Activated CD8-positive, alpha-beta memory T cell treated with anti-CD3 and anti-CD28 coated beads, Interleukin-2, amount 10 ng/mL, durations not matched to agents 7 days and 5 days (primary cell): ENCODE measurements around the gene SSBP3. TPM values are rescaled to one million over a fixed set of nuclear protein-coding genes. Genes with fewer than 3 reads are reported as not detected.

Experiments
- ATAC-seq: fragments of 150-1000 bp; cut with Tn5 transposase; one replicate; pipeline ENCODE4 v1.10.0; 2021; ENCODE audit warnings: moderate library complexity
- CTCF ChIA-PET: fragments of 350-600 bp; sonication (Branson Sonifier 250); formaldehyde crosslinking; loops from one replicate; lab custom pipeline; 2021; ENCODE audit warnings: antibody characterized with exemption; lab: Charles Lee
- DNase-seq: peaks from one replicate; pipeline ENCODE4 v3.0.0-alpha.2; 2020
- H3K27ac Mint-ChIP-seq: one replicate; pipeline ENCODE4 v1.8.0; 2021; ENCODE audit warnings: mild to moderate bottlenecking, mixed read lengths
- H3K27me3 Mint-ChIP-seq: one replicate; pipeline ENCODE4 v1.8.0; 2021; ENCODE audit warnings: mixed read lengths
- H3K36me3 Mint-ChIP-seq: one replicate; pipeline ENCODE4 v1.8.0; 2021; ENCODE audit warnings: mild to moderate bottlenecking, mixed read lengths
- H3K4me1 Mint-ChIP-seq: one replicate; pipeline ENCODE4 v1.8.0; 2021; ENCODE audit warnings: mixed read lengths
- H3K4me3 Mint-ChIP-seq: one replicate; pipeline ENCODE4 v1.8.0; 2021; ENCODE audit warnings: mild to moderate bottlenecking, moderate library complexity, mixed read lengths
- H3K9me3 Mint-ChIP-seq: one replicate; pipeline ENCODE4 v1.8.0; 2022; ENCODE audit warnings: low read depth, mixed read lengths
- total RNA-seq, 2 experiments: library from RNA; stranded (reverse); gene quantifications; one replicate each; pipeline ENCODE4 v1.2.3, GENCODE V29; 2021

The SSBP3 gene
- total RNA-seq, 2 experiments from 2014 or later, result 88.7 to 116 TPM

DNA sequence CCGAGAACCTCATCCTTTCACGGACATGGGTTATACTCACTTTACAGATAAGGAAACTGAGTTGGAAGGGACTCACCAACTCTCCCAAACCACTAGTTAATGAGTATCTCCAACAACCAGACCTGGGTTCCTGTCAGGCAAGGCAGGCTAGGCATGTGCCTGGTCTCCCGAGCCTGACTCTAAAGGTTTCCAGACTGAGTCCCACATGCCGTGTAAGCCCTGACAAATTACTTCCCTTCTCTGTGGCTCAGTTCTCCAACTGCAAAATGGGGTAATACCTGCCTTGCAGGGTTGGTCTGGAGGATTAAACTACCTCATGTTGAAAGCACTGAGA, 34.3 kb downstream of the SSBP3 start:
- no peak for DNase-seq
- Mint-ChIP-seq H3K9me3 (no peaks in the 10 kb centered on the region), H3K27ac (no peak overlapping the region), H3K36me3 (peaks cover 7% of the 10 kb centered on the region), H3K27me3 (no peaks in the 10 kb centered on the region), H3K4me3 (no peak overlapping the region), H3K4me1 (peaks cover 22% of the 10 kb centered on the region)
- CTCF ChIA-PET, result no interaction called here
- no peak for ATAC-seq

DNA sequence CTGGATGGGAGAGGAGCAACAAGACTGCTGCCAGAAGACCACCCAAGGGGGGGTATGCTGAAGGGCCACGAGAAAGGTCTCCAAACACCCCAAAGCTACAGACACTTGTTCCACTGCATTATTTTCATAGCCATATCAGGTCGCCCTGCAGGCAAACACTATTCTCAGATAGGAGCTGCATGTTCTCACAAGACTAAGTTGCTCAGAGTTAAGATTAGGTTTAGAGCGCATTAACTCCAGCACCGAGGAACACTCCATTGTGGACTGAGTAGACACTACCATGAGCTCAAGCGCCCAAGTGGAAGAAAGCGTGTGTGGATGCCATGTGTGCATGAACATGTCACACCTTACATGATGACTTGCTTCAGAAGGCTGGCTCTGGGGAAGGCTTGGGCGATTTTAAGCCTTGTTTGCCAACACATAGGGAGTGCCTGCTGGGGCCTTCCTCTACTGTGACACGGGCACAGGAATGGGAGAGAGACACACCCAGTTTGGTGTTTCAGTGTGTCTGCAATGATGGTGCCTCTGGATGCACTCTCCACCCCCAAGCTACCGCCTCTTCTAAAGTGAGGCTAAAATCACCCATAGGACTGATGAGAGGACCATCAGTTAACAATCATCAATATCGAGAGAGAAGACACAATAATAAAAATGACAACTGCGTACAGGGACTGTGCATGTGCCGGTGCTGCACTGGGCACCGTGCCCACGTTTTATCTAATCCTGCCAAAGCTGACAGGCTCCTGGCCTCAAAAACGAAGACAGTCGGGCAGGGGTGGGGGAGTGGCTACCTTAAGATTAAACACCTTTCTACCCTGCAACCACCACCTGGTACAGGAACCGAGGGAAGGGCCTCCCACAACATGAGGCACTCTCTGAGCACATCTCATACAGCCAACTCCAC, 34.9 kb downstream of the SSBP3 start:
- H3K4me3 Mint-ChIP-seq, result no peak overlapping the region
- DNase-seq (no peak), ATAC-seq (no peak)
- H3K36me3 Mint-ChIP-seq, result peaks cover 7% of the 10 kb centered on the region
- no peaks in the 10 kb centered on the region for H3K27me3 Mint-ChIP-seq
- no peak overlapping the region for H3K27ac Mint-ChIP-seq
- peaks cover 15% of the 10 kb centered on the region for H3K4me1 Mint-ChIP-seq
- CTCF ChIA-PET, result interaction anchor here (1.0 kb wide), 1 partner anchor 13 kb away, joined by 3 read pairs; no protein-coding TSS in a partner anchor
- no peaks in the 10 kb centered on the region for H3K9me3 Mint-ChIP-seq

DNA sequence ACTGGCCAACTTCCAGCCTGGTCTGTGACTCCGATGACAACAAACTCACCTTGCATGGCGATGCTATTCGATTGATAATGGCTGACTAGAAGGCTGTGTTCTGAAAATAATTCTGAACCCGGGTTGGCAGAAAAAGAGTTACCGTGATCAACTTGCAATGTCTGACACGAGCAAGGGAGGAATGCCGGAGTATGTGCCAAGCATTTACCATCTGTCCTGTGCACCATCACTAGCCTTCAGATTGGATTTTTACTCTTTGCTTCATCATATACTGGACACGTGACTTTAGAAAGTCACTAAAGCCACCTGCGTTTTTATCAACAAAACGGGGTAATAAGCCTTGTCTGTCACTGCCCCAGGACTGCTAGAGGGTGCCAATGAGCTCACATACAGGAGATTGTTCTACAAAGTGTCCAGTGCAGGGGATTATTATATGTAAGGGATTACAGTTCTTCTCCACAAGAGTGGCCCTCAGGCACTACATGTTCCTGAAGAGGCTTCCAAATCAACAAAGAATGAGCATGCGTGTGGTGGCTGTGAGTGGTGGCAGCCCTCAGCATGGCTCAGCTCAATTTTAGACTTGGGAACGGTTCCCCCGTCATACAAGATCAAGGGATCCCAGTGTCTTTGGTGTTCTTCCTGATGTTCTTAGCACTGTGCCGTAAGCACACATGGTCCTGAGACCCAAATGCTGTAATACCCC, 35.8 kb downstream of the SSBP3 start:
- ATAC-seq (no peak), DNase-seq (no peak)
- CTCF ChIA-PET, result interaction anchor here (1.0 kb wide), 1 partner anchor 14 kb away, joined by 3 read pairs; no protein-coding TSS in a partner anchor
- Mint-ChIP-seq H3K4me1 (peaks cover 12% of the 10 kb centered on the region), H3K9me3 (no peaks in the 10 kb centered on the region), H3K27me3 (no peaks in the 10 kb centered on the region), H3K36me3 (peaks cover 7% of the 10 kb centered on the region), H3K27ac (no peak overlapping the region), H3K4me3 (no peak overlapping the region)

DNA sequence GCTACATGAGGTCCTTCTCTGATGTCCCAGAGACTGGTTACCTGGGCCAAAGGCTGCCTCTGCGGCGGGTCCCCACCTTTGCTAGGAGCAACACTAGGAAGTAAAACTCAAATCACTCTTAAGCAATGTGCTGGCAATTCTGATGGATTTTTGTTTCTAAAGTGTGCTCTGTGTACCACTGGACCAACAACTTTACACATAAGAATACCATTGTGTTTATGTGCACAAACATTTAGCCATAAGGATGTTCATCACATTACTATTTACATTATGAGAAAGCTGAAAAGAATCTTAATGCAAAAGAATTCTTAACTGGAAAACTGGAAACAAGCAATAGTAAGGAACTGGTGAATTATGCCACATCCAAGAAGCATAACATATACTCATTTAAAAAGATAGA, 38.6 kb downstream of the SSBP3 start:
- ATAC-seq (no peak), DNase-seq (no peak)
- no peak overlapping the region for H3K27ac Mint-ChIP-seq
- H3K9me3 Mint-ChIP-seq, result no peaks in the 10 kb centered on the region
- H3K36me3 Mint-ChIP-seq, result peaks cover 7% of the 10 kb centered on the region
- no peaks in the 10 kb centered on the region for H3K27me3 Mint-ChIP-seq
- H3K4me3 Mint-ChIP-seq, result no peak overlapping the region
- CTCF ChIA-PET, result no interaction called here
- H3K4me1 Mint-ChIP-seq, result peaks cover 7% of the 10 kb centered on the region

DNA sequence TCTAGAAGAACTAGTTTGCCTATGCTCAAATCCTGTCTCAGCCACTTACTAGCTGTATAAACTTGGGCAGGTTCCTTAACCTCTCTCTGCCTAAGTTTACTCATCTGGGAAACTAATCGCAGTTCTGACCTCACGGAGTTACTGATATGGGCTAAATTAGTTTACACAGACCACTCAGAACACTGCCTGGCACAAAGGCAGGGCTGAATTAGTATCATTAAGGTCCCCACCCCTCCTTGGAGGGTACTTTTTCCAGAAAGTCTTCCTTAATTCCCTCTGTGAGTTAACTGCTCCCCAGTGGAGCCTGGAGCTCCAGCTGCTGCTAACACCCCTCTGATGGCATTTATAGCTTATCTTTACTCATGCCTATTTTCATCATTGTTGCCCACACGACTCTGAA, 40.3 kb downstream of the SSBP3 start:
- CTCF ChIA-PET, result interaction anchor here (1.4 to 1.7 kb wide), 2 partner anchors 103 to 184 kb away, joined by 3 to 4 read pairs; no protein-coding TSS in a partner anchor
- Mint-ChIP-seq H3K36me3 (peaks cover 7% of the 10 kb centered on the region), H3K27ac (no peak overlapping the region), H3K4me1 (peaks cover 14% of the 10 kb centered on the region), H3K27me3 (no peaks in the 10 kb centered on the region), H3K4me3 (no peak overlapping the region), H3K9me3 (no peaks in the 10 kb centered on the region)
- ATAC-seq, result no peak
- DNase-seq, result no peak

DNA sequence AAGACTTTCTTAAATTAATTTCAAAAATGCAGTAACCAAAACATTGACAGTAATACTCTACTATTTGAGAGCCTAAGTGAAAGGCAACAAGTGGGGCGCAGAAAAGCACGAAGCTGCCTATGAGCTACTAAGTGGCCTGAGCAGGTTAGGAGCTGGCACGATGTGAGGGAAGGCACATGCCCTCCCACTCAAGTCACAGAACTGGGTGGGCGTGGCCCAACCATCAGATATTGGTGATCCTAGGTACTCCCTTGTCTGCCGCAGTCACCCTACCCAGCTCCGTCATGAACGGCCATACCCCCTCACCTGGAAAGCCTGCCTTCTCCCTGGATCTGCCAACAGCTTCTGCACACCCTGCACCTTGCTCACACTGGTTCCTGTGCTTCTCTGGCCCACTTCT, 40.8 kb downstream of the SSBP3 start:
- no peak overlapping the region for H3K27ac Mint-ChIP-seq
- H3K9me3 Mint-ChIP-seq, result no peaks in the 10 kb centered on the region
- CTCF ChIA-PET, result interaction anchor here (1.4 kb wide), 1 partner anchor 103 kb away, joined by 3 read pairs; no protein-coding TSS in a partner anchor
- DNase-seq (no peak), ATAC-seq (no peak)
- H3K4me3 Mint-ChIP-seq, result no peak overlapping the region
- peaks cover 7% of the 10 kb centered on the region for H3K36me3 Mint-ChIP-seq
- no peaks in the 10 kb centered on the region for H3K27me3 Mint-ChIP-seq
- peaks cover 17% of the 10 kb centered on the region for H3K4me1 Mint-ChIP-seq

DNA sequence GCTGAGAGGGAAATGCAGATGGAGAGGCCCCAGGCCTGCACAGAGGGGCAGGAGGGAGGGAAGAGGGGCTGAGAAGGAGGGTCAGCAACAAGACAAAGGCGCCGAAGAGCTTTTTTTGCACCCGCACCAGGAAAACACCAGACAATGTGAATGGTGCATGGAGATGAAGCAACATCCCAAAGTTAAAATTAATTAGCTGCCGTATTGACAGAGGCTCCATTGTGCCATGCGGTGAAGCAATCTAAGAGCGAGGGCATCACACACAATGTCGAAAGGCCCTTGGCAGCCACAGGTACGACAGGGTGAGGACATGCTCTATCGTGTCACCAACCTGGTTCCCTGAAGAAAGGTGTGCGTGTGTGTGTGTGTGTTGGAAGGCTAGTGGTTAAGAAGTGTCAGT, 41.2 kb downstream of the SSBP3 start:
- CTCF ChIA-PET, result interaction anchor here (1.4 kb wide), 1 partner anchor 103 kb away, joined by 3 read pairs; no protein-coding TSS in a partner anchor
- H3K4me3 Mint-ChIP-seq, result no peak overlapping the region

DNA sequence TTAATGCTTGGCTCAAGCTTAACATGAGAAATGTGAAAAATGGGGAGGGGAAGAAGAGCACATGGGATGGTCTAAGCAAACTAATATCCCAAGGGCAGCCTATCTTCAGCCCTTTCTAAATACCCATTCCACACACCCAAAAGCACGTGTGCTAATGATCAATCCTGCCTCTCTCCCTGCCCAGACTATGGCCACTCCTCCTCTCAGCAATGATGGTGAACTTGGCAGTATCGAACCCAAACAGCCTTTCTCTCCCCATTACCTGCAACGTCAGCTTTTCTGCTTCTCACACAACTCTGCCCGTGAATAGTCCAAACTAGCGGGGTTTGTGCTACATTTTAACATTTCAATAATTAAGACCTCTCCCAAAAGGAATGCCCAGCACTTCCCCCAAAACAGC, 41.6 kb downstream of the SSBP3 start:
- H3K27ac Mint-ChIP-seq, result no peak overlapping the region

More for the DNA sequence above, 41.2 kb downstream of the SSBP3 start:
- ATAC-seq, result no peak
- Mint-ChIP-seq H3K9me3 (no peaks in the 10 kb centered on the region), H3K27ac (no peak overlapping the region), H3K36me3 (peaks cover 5% of the 10 kb centered on the region), H3K27me3 (no peaks in the 10 kb centered on the region), H3K4me1 (peaks cover 21% of the 10 kb centered on the region)
- no peak for DNase-seq

DNA sequence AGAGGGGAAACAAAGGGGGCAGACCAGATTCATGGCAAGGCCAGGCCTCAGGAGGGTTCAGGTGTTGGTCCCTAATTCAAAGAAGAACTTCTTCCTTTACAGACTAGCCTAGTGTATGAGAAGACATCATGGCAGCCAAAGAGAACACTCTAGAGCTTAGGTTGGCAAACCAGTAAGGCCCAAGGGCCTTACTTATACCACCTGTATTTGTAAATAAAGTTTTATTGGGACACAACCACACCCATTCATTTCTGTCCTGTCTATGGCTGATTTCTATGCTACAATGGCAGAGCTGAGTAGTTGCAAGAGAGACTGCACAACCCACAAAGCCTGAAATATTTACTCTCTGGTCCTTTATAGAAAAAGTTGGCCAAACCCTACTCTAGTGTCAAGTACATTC, 42.3 kb downstream of the SSBP3 start:
- Mint-ChIP-seq H3K27me3 (no peaks in the 10 kb centered on the region), H3K36me3 (peaks cover under 1% of the 10 kb centered on the region), H3K27ac (no peak overlapping the region), H3K9me3 (no peaks in the 10 kb centered on the region), H3K4me1 (peaks cover 26% of the 10 kb centered on the region), H3K4me3 (no peak overlapping the region)
- DNase-seq, result no peak
- CTCF ChIA-PET, result interaction anchor here (1.1 kb wide), 1 partner anchor 164 kb away, joined by 3 read pairs; the partner anchor contains the start of genes CYB5RL and MRPL37
- no peak for ATAC-seq

More for the DNA sequence above, 41.6 kb downstream of the SSBP3 start:
- CTCF ChIA-PET, result interaction anchor here (1.1 to 1.4 kb wide), 2 partner anchors 102 to 165 kb away, joined by 3 read pairs; partner anchors contain the start of genes CYB5RL and MRPL37
- H3K36me3 Mint-ChIP-seq, result peaks cover 2% of the 10 kb centered on the region
- no peak overlapping the region for H3K4me3 Mint-ChIP-seq
- no peaks in the 10 kb centered on the region for H3K27me3 Mint-ChIP-seq
- ATAC-seq (no peak), DNase-seq (no peak)
- peaks cover 24% of the 10 kb centered on the region for H3K4me1 Mint-ChIP-seq
- no peaks in the 10 kb centered on the region for H3K9me3 Mint-ChIP-seq

DNA sequence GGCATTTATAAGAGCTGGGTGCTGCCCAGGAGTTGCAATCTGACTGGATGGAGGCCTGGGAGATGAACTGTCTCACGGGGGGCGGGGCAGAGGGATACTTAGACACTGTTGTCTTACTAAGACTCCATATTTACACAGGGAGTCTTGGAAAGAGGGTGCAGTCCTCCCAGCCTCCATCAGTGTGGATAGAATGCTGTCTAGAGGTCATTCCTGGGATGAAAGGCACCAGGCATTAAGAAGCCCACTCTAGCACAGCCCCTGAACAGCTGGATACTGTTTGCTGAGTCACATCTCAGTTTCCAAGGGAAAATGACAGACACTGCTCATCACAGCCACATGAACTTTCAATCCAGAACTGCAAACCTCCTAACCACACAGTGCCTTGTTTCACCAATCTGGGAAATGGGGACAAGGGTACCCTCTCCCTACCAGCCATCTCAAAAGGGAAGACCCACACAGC, 43.3 kb downstream of the SSBP3 start:
- Mint-ChIP-seq H3K4me3 (no peak overlapping the region), H3K27ac (no peak overlapping the region), H3K4me1 (peaks cover 28% of the 10 kb centered on the region), H3K27me3 (no peaks in the 10 kb centered on the region), H3K36me3 (peaks cover 6% of the 10 kb centered on the region), H3K9me3 (no peaks in the 10 kb centered on the region)
- DNase-seq (no peak), ATAC-seq (no peak)
- CTCF ChIA-PET, result no interaction called here

DNA sequence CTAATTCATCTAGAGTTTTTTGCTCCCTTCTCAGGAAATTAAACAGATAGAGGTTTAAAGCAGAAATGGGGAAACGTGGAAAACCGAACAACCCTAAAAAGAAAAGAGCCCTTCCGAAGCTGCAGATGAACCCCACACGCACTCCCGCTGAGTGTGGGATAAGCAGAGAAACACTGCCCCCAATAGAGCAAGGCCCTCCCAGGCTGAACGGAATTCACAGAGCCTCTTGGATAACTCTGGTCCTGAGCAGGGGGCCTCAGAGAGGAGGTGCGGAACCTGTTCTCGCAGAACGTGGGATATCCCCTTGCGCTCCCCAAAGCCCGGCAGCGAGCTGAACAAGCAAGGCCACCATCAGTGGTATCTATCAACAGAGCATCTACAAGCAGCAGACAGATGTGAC, 44.9 kb downstream of the SSBP3 start:
- H3K27me3 Mint-ChIP-seq, result no peaks in the 10 kb centered on the region
- no peaks in the 10 kb centered on the region for H3K9me3 Mint-ChIP-seq
- CTCF ChIA-PET, result interaction anchor here (1.5 to 2.0 kb wide), 2 partner anchors 126 to 128 kb away, joined by 4 to 13 read pairs; no protein-coding TSS in a partner anchor
- peaks cover 6% of the 10 kb centered on the region for H3K36me3 Mint-ChIP-seq
- no peak overlapping the region for H3K27ac Mint-ChIP-seq
- ATAC-seq, result no peak
- no peak for DNase-seq
- H3K4me3 Mint-ChIP-seq, result no peak overlapping the region
- peaks cover 41% of the 10 kb centered on the region for H3K4me1 Mint-ChIP-seq

DNA sequence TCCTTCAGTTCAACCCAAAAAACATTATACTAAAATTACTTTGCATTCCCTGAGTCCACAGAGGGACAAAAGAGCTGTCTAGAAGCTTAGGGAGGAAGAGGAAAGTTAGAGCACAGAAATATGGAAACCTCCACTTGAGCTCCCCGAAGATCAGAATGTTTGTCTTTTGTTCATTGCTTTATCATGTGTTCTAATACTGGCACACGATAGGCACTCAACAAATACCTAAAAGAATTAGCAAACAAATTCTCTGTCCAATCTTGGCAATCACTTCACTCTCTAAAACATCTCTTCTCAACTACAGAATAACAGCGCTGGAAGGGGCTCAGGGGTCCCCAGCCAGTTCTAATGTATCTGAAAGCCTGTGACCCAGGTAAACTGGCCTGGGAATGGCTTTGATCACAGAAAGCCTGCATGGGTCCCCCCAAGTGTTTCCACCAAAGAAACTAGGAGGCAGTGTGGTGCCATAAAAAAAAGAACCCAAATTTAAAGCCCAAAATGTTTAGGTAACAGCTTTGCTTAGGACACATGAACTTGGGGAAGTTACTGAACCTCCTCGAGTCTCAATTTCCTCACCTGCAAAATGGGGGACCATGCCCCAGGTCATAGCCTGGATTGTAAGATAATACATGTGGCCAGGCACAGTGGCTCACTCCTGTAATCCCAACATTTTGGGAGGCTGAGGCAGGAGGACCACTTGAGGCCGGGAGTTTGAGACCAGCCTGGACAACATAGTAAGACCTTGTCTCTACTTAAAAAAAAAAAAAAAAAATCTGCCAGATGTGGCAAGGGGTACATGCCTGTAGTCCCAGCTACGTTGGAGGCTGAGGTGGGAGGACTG, 45.8 kb downstream of the SSBP3 start:
- CTCF ChIA-PET, result interaction anchor here (1.3 to 2.0 kb wide), 3 partner anchors 8 to 129 kb away, joined by 3 to 13 read pairs (median 4); no protein-coding TSS in a partner anchor
- H3K27me3 Mint-ChIP-seq, result no peaks in the 10 kb centered on the region
- peaks cover 6% of the 10 kb centered on the region for H3K36me3 Mint-ChIP-seq
- peaks cover 45% of the 10 kb centered on the region for H3K4me1 Mint-ChIP-seq
- ATAC-seq (no peak), DNase-seq (no peak)
- H3K9me3 Mint-ChIP-seq, result no peaks in the 10 kb centered on the region
- H3K27ac Mint-ChIP-seq, result no peak overlapping the region
- H3K4me3 Mint-ChIP-seq, result no peak overlapping the region
